H1 (cell line): ENCODE measurements around the gene CADM1. TPM values are rescaled to one million over a fixed set of nuclear protein-coding genes. Genes with fewer than 3 reads are reported as not detected.

Experiments used
- CTCF ChIA-PET: fragments of 300-600 bp; sonication (Branson Sonifier 250); formaldehyde crosslinking; loops from one replicate; lab custom pipeline; 2021; ENCODE audit not compliant: partially characterized antibody; lab: Charles Lee
- POLR2A ChIA-PET: fragments of 300-600 bp; sonication (Branson Sonifier 250); formaldehyde crosslinking; loops from one replicate; lab custom pipeline; 2021; ENCODE audit warnings: inconsistent platforms; ENCODE audit not compliant: partially characterized antibody; lab: Charles Lee
- DNase-seq, 2 experiments: peaks; one replicate each; pipeline versions ENCODE4 v3.0.0 to v3.0.0-alpha.2; 2010 to 2022; ENCODE audit warnings: low spot score in 2 of 2, low read depth in 1 of 2, mixed read lengths in 1 of 2
- FAIRE-seq: peaks from 2 replicates; lab custom pipeline; 2011; peaks lifted over from hg19 to GRCh38; lab: Jason Lieb, UNC
- H2AFZ ChIP-seq: 2 replicates; pipeline ENCODE4 v1.8.1; 2012; ENCODE audit warnings: low read length, inconsistent platforms
- H2AK5ac ChIP-seq: 2 replicates; pipeline ENCODE4 v1.6.1; 2013; ENCODE audit warnings: low read depth, low read length
- H2BK120ac ChIP-seq: replicated peaks from 2 replicates; pipeline ENCODE3; 2013; ENCODE audit warnings: low read depth, low read length, inconsistent platforms
- H2BK12ac ChIP-seq: 2 replicates; pipeline ENCODE4 v1.6.1; 2013; ENCODE audit warnings: low read depth, low read length
- H2BK15ac ChIP-seq: 2 replicates; pipeline ENCODE4 v1.6.1; 2013; ENCODE audit warnings: low read length
- H2BK20ac ChIP-seq: 2 replicates; pipeline ENCODE4 v1.6.1; 2013; ENCODE audit warnings: low read length
- H2BK5ac ChIP-seq: 2 replicates; pipeline ENCODE4 v1.6.1; 2013; ENCODE audit warnings: low read depth, low read length
- H3K14ac ChIP-seq: 2 replicates; pipeline ENCODE4 v1.6.1; 2013; ENCODE audit warnings: inconsistent platforms; ENCODE audit not compliant: insufficient read length
- H3K18ac ChIP-seq: 2 replicates; pipeline ENCODE4 v1.6.1; 2013; ENCODE audit warnings: low read length; ENCODE audit errors: extremely low read depth
- H3K23ac ChIP-seq: 2 replicates; pipeline ENCODE4 v1.6.1; 2013; ENCODE audit warnings: inconsistent platforms; ENCODE audit not compliant: insufficient read length
- H3K23me2 ChIP-seq: 2 replicates; pipeline ENCODE4 v1.6.1; 2013; ENCODE audit warnings: low read depth, low read length
- H3K27ac ChIP-seq: 2 replicates; pipeline ENCODE4 v1.6.1; 2011; ENCODE audit warnings: low read depth, low read length, inconsistent platforms
- H3K27me3 ChIP-seq, 4 experiments: replicated peaks in 1 of 4; 1 replicate in 1 of 4; 2 replicates in 3 of 4; pipeline versions ENCODE4 v1.6.1 to v1.8.1; 2011 to 2013; ENCODE audit warnings: low read length in 3 of 4, mild to moderate bottlenecking in 3 of 4, inconsistent platforms in 2 of 4, mixed read lengths in 2 of 4, moderate library complexity in 1 of 4; ENCODE audit not compliant: control insufficient read depth in 3 of 4, insufficient read depth in 3 of 4; ENCODE audit errors: extremely low read depth in 1 of 4
- H3K36me3 ChIP-seq, 4 experiments: 2 replicates each; pipeline versions ENCODE4 v1.6.1 to v1.8.1; 2011 to 2013; ENCODE audit warnings: mild to moderate bottlenecking in 4 of 4, low read length in 3 of 4, moderate library complexity in 2 of 4, control low read depth in 1 of 4, inconsistent platforms in 1 of 4; ENCODE audit not compliant: insufficient read depth in 4 of 4, control insufficient read depth in 2 of 4
- H3K4ac ChIP-seq: replicated peaks from 2 replicates; pipeline ENCODE3; 2013; ENCODE audit warnings: low read length, low read depth, mixed read lengths, inconsistent platforms; ENCODE audit not compliant: insufficient read length
- H3K4me1 ChIP-seq, 4 experiments: replicated peaks in 1 of 4; 1 replicate in 1 of 4; 2 replicates in 3 of 4; pipeline versions ENCODE4 v1.6.1 to v1.8.1; 2011 to 2013; ENCODE audit warnings: low read length in 3 of 4, inconsistent platforms in 2 of 4, mixed read lengths in 1 of 4; ENCODE audit not compliant: insufficient read depth in 4 of 4, control insufficient read depth in 3 of 4
- H3K4me2 ChIP-seq, 2 experiments: 2 replicates each; pipeline versions ENCODE4 v1.6.1 to v1.8.1; 2011 to 2013; ENCODE audit warnings: low read depth in 2 of 2, low read length in 2 of 2, control low read depth in 1 of 2, inconsistent platforms in 1 of 2, mild to moderate bottlenecking in 1 of 2; ENCODE audit not compliant: insufficient read depth in 1 of 2
- H3K4me3 ChIP-seq, 4 experiments: fragments of 200-600, 300-600 bp in 1 of 4; sonication (generic), shearing (Covaris generic), sonication (Bioruptor Twin) in 1 of 4; 2 replicates each; pipeline versions ENCODE4 v1.5.1 to v1.8.1; 2011 to 2016; ENCODE audit warnings: low read length in 4 of 4, low read depth in 3 of 4, control low read depth in 2 of 4, inconsistent platforms in 2 of 4, mild to moderate bottlenecking in 2 of 4, mixed read lengths in 1 of 4, moderate library complexity in 1 of 4; ENCODE audit not compliant: insufficient read depth in 2 of 4; ENCODE audit errors: extremely low read depth in 1 of 4
- H3K56ac ChIP-seq: replicated peaks from 2 replicates; pipeline ENCODE3; 2013; ENCODE audit warnings: low read depth, mild to moderate bottlenecking, mixed read lengths, low read length, inconsistent platforms; ENCODE audit not compliant: insufficient read length
- H3K79me1 ChIP-seq: 2 replicates; pipeline ENCODE4 v1.6.1; 2013; ENCODE audit warnings: low read depth, low read length, control low read depth
- H3K79me2 ChIP-seq, 2 experiments: 2 replicates each; pipeline versions ENCODE4 v1.6.1 to v1.8.1; 2012 to 2013; ENCODE audit warnings: low read length in 2 of 2, mild to moderate bottlenecking in 2 of 2, inconsistent platforms in 1 of 2; ENCODE audit not compliant: insufficient read depth in 2 of 2, control insufficient read depth in 1 of 2
- H3K9ac ChIP-seq, 4 experiments: replicated peaks in 1 of 4; 1 replicate in 1 of 4; 2 replicates in 3 of 4; pipeline versions ENCODE4 v1.6.1 to v1.8.1; 2011 to 2013; ENCODE audit warnings: low read depth in 3 of 4, low read length in 3 of 4, control low read depth in 2 of 4, mild to moderate bottlenecking in 2 of 4, moderate library complexity in 2 of 4, inconsistent platforms in 1 of 4; ENCODE audit errors: extremely low read depth in 1 of 4
- H3K9me3 ChIP-seq, 2 experiments: 2 replicates each; pipeline versions ENCODE4 v1.6.1 to v1.8.1; 2012 to 2013; ENCODE audit warnings: mild to moderate bottlenecking in 2 of 2, moderate library complexity in 2 of 2, control low read depth in 1 of 2, inconsistent platforms in 1 of 2, low read depth in 1 of 2, low read length in 1 of 2, mixed read lengths in 1 of 2; ENCODE audit not compliant: insufficient read depth in 2 of 2
- H4K20me1 ChIP-seq, 2 experiments: replicated peaks in 1 of 2; 2 replicates each; pipeline versions ENCODE3 to v1.8.1; 2011 to 2013; ENCODE audit warnings: inconsistent platforms in 2 of 2, low read length in 2 of 2, mild to moderate bottlenecking in 1 of 2; ENCODE audit not compliant: insufficient read depth in 2 of 2, control insufficient read depth in 1 of 2
- H4K5ac ChIP-seq: 2 replicates; pipeline ENCODE4 v1.6.1; 2013; ENCODE audit warnings: low read length, low read depth, mixed read lengths, inconsistent platforms; ENCODE audit not compliant: insufficient read length
- H4K8ac ChIP-seq: 2 replicates; pipeline ENCODE4 v1.8.0; 2013; ENCODE audit warnings: mild to moderate bottlenecking, moderate library complexity, low read length, inconsistent platforms; ENCODE audit not compliant: insufficient read depth; ENCODE audit errors: extremely low read depth
- H4K91ac ChIP-seq: replicated peaks from 2 replicates; pipeline ENCODE3; 2013; ENCODE audit warnings: low read length, mixed read lengths, inconsistent platforms; ENCODE audit not compliant: insufficient read length
- CEBPB ChIP-seq: IDR thresholded peaks from 2 replicates; pipeline ENCODE4 v1.6.1; 2012; ENCODE audit warnings: low read depth, low read length
- CHD2 ChIP-seq: IDR thresholded peaks from 2 replicates; pipeline ENCODE4 v1.6.1; 2012; ENCODE audit warnings: low read length, improper control_type of control experiment
- CTCF ChIP-seq, 3 experiments: IDR thresholded peaks; 1 replicate in 2 of 3; 2 replicates in 1 of 3; pipeline versions ENCODE4 v1.5.1 to v1.6.1; 2011; ENCODE audit warnings: low read length in 3 of 3, mild to moderate bottlenecking in 3 of 3, inconsistent platforms in 2 of 3, low read depth in 1 of 3, moderate library complexity in 1 of 3; ENCODE audit not compliant: insufficient read depth in 1 of 3; ENCODE audit errors: control extremely low read depth in 1 of 3
- KDM1A ChIP-seq: fragments of 200-600, 300-600 bp; sonication (generic); IDR thresholded peaks from 2 replicates; pipeline ENCODE4 v1.7.1; 2016; ENCODE audit warnings: mild to moderate bottlenecking, low read length, borderline replicate concordance
- SP4 ChIP-seq: IDR thresholded peaks from 2 replicates; pipeline ENCODE4 v1.6.1; 2012; ENCODE audit warnings: low read length, inconsistent platforms
- USF2 ChIP-seq: IDR thresholded peaks from 2 replicates; pipeline ENCODE4 v1.6.1; 2011; ENCODE audit warnings: low read length, improper control_type of control experiment
- WGBS, 2 experiments: shearing (Covaris generic) in 1 of 2; methylation state at CpG; one replicate each; pipeline versions ENCODE4 v1.1.6 to v1.1.7; 2013 to 2015; ENCODE audit warnings: low lambda C conversion rate in 2 of 2, mixed read lengths in 2 of 2, inconsistent platforms in 1 of 2, low coverage in 1 of 2, missing lambda C conversion rate in 1 of 2; ENCODE audit not compliant: insufficient replicate concordance in 2 of 2, insufficient coverage in 1 of 2, insufficient read length in 1 of 2; ENCODE audit errors: extremely low coverage in 1 of 2, missing lambda C conversion rate in 1 of 2; 5-methylcytosine and 5-hydroxymethylcytosine counted together
- polyA plus RNA-seq, 7 experiments: library from polyadenylated mRNA; depleted of rRNA in 3 of 7; stranded (reverse) in 5 of 7; unstranded in 2 of 7; fragments of >200 nt in 5 of 7; fragments of 200-250 nt in 2 of 7; gene quantifications; 1 replicate in 5 of 7; 2 replicates in 1 of 7; 4 replicates in 1 of 7; pipeline versions ENCODE4 v1.2.1 to v1.2.3, GENCODE V29; 2011 to 2013; ENCODE audit warnings: missing spikeins in 2 of 7, mixed read lengths in 2 of 7
- total RNA-seq: library from RNA; stranded (reverse); fragmentation: NEBNext Ultra II Directional; extraction: Animal tissue kit (Norgen Biotek cat#: 25700); gene quantifications from 2 replicates; pipeline ENCODE4 v1.2.1, GENCODE V29; 2021

CADM1 gene
- total and polyA plus RNA-seq, 2 of the 8 experiments (the other 6 are each of a cell fraction or from before 2014, with no cell fraction given) = 8.3 to 25.3 TPM

- Histone ChIP-seq H2BK20ac (no peak overlapping the region), H2BK15ac (no peak overlapping the region), H4K8ac (no peak overlapping the region), H3K23ac (no peak overlapping the region), H3K79me1 (no peaks in the 10 kb centered on the region), H3K14ac (no peak overlapping the region), H4K20me1 (peaks cover 2% of the 10 kb centered on the region in 2 experiments), H3K4me3 (no peak overlapping the region), H3K27me3 (peaks cover 0 to 9% (median 9%) of the 10 kb centered on the region in 4 experiments; a peak in 6 of 7 replicates), H3K56ac (no peak overlapping the region), H4K5ac (no peak overlapping the region), H3K36me3 (no peaks in the 10 kb centered on the region), H3K9ac (no peak overlapping the region), H3K9me3 (no peaks in the 10 kb centered on the region), H3K27ac (no peak overlapping the region), H3K4me2 (no peak overlapping the region), H2BK12ac (no peak overlapping the region), H3K23me2 (peaks cover 26% of the 10 kb centered on the region), H3K18ac (no peak overlapping the region), H3K4me1 (peaks cover under 1 to 5% (median 3%) of the 10 kb centered on the region in 4 experiments; a peak in 6 of 7 replicates), H3K79me2 (no peaks in the 10 kb centered on the region), H4K91ac (no peak overlapping the region), H2AFZ (no peak overlapping the region), H2AK5ac (no peak overlapping the region), H2BK120ac (no peak overlapping the region), H3K4ac (no peak overlapping the region), H2BK5ac (no peak overlapping the region)
- FAIRE-seq (no peak), DNase-seq (no peak)
- 91% methylated on average over 10 of the region's 10 CpGs; no CpG with 5 or more reads in 1 of the 2 experiments for WGBS, 2 experiments
- ChIA-PET POLR2A (no interaction called here), CTCF (interaction anchor here (0.8 to 4.4 kb wide), 9 partner anchors 8 to 153 kb away, joined by 3 to 19 read pairs (median 3); no protein-coding TSS in a partner anchor)
- TF ChIP-seq CTCF (IDR thresholded peaks at IDR 0.05; ENCODE audit: control extremely low read depth in 1 of 3, insufficient read depth in 1 of 3, low read depth in 1 of 3, low read length in 3 of 3) = no peak
- no peak for TF ChIP-seq CHD2
- no peak for TF ChIP-seq CEBPB
- no peak for TF ChIP-seq KDM1A
- TF ChIP-seq USF2 = no peak
- no peak for TF ChIP-seq SP4
Observed at GRCh38 chr11:115506954-115507675, 2.9 kb upstream of the CADM1 start.
